Upper lobe of left lung (tissue), 6 donors: ENCODE measurements around the gene UST. TPM values are rescaled to one million over a fixed set of nuclear protein-coding genes. Genes with fewer than 3 reads are reported as not detected.

Experiments used
- ATAC-seq, 2 donors: fragments of 200-7000 bp; cut with Tn5 transposase; one replicate each; pipeline ENCODE4 v1.9.1; 2022; ENCODE audit warnings: mild to moderate bottlenecking in 2 of 2, moderate library complexity in 2 of 2; ENCODE audit not compliant: low FRiP score in 2 of 2
- DNase-seq, 2 donors: peaks; one replicate each; pipeline ENCODE4 v3.0.0-alpha.2; 2019 to 2020
- H3K27ac ChIP-seq, 4 donors: fragments of 200-600 bp; sonication (generic); one replicate each; pipeline ENCODE4 v1.5.1; 2016 to 2019
- H3K27me3 ChIP-seq, 4 donors: fragments of 200-600 bp; sonication (generic); one replicate each; pipeline ENCODE4 v1.5.1; 2017 to 2019
- H3K36me3 ChIP-seq, 4 donors: fragments of 200-600 bp; sonication (generic); one replicate each; pipeline ENCODE4 v1.5.1; 2016 to 2019
- H3K4me1 ChIP-seq, 4 donors: fragments of 200-600 bp; sonication (generic); one replicate each; pipeline ENCODE4 v1.5.1; 2018 to 2019
- H3K4me3 ChIP-seq, 4 donors: fragments of 200-600 bp; sonication (generic); one replicate each; pipeline ENCODE4 v1.5.1; 2017 to 2019; ENCODE audit warnings: mild to moderate bottlenecking in 2 of 4, moderate library complexity in 1 of 4
- H3K9me3 ChIP-seq, 4 donors: fragments of 200-600 bp; sonication (generic); one replicate each; pipeline ENCODE4 v1.5.1; 2018 to 2019
- EP300 ChIP-seq, 4 donors: sonication (generic); formaldehyde crosslinking; IDR thresholded peaks; one replicate each; pipeline ENCODE4 v1.5.1; 2017; ENCODE audit warnings: antibody characterized with exemption in 4 of 4, control low read depth in 2 of 4
- POLR2A ChIP-seq, 4 donors: fragments of 450-650 bp; IDR thresholded peaks; one replicate each; pipeline ENCODE4 v1.5.1; 2016 to 2017; ENCODE audit warnings: antibody characterized with exemption in 4 of 4, mild to moderate bottlenecking in 2 of 4
- POLR2AphosphoS5 ChIP-seq, 2 donors: sonication (generic); formaldehyde crosslinking; IDR thresholded peaks; one replicate each; pipeline ENCODE4 v1.5.1; 2017; ENCODE audit warnings: antibody characterized with exemption in 2 of 2
- WGBS, 2 donors: methylation state at CpG; one replicate each; pipeline ENCODE4 v1.1.5; 2017 to 2018; 5-methylcytosine and 5-hydroxymethylcytosine counted together
- total RNA-seq, 6 donors: library from RNA; depleted of rRNA in 4 of 6; stranded (reverse); fragments of >200 nt in 4 of 6; gene quantifications; one replicate each; pipeline versions ENCODE4 v1.1.0 to v1.2.1, GENCODE V29; 2016 to 2021
- TF ChIP-seq, protein P1 (sequence below), 6 experiments: fragments of 450-650 bp in 4 of 6; fragments of 200-600 bp in 2 of 6; sonication (generic) in 2 of 6; IDR thresholded peaks; one replicate each; pipeline ENCODE4 v1.5.1; 2016 to 2019; ENCODE audit warnings: antibody characterized with exemption in 6 of 6
- donor health status: DM: no; HTN: no; CAD: no; lungs with moderate emphysema.
- donor health status: DM: no; HTN: yes; CAD: no; lungs with severe emphysema.

Gene UST
- total RNA-seq, 6 donors from 2014 or later, result 10.2 to 21.6 (median 14.2) TPM

DNA sequence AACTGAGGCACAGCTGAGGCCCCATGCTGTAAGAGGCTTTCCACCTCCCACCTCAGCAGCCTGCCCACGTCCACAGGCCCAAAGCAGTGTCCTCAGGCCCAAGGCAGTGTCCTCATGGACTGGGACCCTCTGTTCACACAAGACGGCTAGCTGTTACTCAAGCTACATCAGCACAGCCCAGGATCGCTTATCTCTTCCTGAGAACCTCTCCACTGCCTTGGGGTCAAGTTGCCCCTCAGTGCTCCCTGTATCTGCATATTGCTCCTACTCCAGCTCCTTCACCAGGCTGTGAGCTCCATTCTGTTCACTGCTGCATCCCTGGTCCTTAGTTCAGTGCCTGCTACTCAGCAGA, 361.9 kb downstream of the UST start:
- Histone ChIP-seq H3K27me3 (no peaks in the 10 kb centered on the region), H3K4me3 (no peak overlapping the region), H3K9me3 (no peaks in the 10 kb centered on the region), H3K36me3 (no peaks in the 10 kb centered on the region), H3K4me1 (no peaks in the 10 kb centered on the region), H3K27ac (no peak overlapping the region)
- DNase-seq (peak in 1 of 2 donors; percentile 14), ATAC-seq (no peak)
- WGBS, 2 donors, result 80 to 92% methylated on average over 1 to 3 of the region's 3 CpGs
- TF ChIP-seq POLR2AphosphoS5 (IDR thresholded peaks at IDR 0.05), result no peak
- no peak for TF ChIP-seq POLR2A (IDR thresholded peaks at IDR 0.05)
- TF ChIP-seq EP300 (IDR thresholded peaks at IDR 0.05), result no peak
- TF ChIP-seq, protein P1, sequence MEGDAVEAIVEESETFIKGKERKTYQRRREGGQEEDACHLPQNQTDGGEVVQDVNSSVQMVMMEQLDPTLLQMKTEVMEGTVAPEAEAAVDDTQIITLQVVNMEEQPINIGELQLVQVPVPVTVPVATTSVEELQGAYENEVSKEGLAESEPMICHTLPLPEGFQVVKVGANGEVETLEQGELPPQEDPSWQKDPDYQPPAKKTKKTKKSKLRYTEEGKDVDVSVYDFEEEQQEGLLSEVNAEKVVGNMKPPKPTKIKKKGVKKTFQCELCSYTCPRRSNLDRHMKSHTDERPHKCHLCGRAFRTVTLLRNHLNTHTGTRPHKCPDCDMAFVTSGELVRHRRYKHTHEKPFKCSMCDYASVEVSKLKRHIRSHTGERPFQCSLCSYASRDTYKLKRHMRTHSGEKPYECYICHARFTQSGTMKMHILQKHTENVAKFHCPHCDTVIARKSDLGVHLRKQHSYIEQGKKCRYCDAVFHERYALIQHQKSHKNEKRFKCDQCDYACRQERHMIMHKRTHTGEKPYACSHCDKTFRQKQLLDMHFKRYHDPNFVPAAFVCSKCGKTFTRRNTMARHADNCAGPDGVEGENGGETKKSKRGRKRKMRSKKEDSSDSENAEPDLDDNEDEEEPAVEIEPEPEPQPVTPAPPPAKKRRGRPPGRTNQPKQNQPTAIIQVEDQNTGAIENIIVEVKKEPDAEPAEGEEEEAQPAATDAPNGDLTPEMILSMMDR (IDR thresholded peaks at IDR 0.05), result no peak

DNA sequence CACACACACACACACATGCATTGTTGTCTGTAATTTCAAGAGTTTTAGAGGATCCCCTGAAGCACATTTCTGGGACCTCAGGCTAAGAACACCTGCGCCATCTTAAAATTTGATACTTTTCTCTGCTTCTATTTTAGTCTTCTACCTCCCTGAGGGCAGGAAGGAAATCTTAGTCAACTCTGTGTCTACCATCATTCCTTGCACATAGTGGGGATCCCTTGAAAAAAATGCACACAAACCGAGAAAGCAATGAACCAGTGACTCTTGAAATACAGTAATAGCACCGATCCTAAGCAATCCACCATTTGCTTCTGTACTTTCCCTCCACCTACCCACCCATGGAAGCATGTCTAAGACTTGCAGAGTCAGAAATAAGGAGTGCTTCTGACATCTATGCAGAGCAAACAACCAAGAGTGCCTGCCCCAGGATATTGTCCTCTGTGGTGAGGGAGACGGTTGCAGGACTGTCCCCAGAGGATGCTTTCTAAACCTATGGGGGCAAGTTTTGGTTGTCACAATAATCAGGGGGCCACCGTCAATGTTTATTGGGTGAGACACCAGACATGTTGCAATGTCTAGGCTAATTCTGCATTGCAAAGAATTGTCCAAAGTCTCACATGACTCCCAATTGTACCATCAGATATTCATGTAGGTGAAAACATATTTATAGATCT, 362.7 kb downstream of the UST start:
- H3K4me1 ChIP-seq, result no peaks in the 10 kb centered on the region
- no peaks in the 10 kb centered on the region for H3K9me3 ChIP-seq
- no peak for TF ChIP-seq POLR2AphosphoS5 (IDR thresholded peaks at IDR 0.05)
- TF ChIP-seq, protein P1 (IDR thresholded peaks at IDR 0.05), result no peak
- TF ChIP-seq EP300 (IDR thresholded peaks at IDR 0.05), result no peak
- no peak for TF ChIP-seq POLR2A (IDR thresholded peaks at IDR 0.05)
- no peak for DNase-seq
- H3K27ac ChIP-seq, result no peak overlapping the region
- H3K36me3 ChIP-seq, result no peaks in the 10 kb centered on the region
- H3K27me3 ChIP-seq, result no peaks in the 10 kb centered on the region
- no peak for ATAC-seq
- whole genome bisulfite sequencing, 2 donors, result 78 to 88% methylated on average over 4 to 5 of the region's 5 CpGs
- H3K4me3 ChIP-seq, result no peak overlapping the region

DNA sequence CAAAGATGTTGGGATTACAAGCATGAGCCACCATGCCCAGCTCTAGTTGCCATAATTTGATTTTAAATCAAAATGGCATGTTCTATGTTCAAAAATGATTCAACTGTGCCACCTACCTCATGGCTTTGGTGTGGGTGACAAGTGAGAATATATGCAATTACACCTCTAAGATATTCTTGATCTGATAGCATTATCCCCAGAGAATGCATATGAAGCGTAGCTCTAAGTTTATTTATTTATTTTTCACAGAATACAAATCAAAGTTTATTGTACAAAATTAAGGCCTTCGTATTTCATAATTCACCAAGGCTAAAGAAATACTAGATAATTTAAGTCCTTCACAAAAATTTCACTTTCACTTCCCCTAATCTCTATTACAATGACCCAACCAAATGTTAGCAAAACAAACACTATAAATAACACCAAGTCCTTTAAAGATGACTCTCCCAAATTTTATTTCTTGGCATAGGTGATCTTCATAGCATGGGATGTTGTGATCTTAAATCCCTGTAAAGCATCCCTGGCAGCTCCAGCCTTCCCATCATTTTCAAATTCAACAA, 364.8 kb downstream of the UST start:
- no peaks in the 10 kb centered on the region for H3K27me3 ChIP-seq
- TF ChIP-seq POLR2A (IDR thresholded peaks at IDR 0.05) (no peak), EP300 (IDR thresholded peaks at IDR 0.05) (no peak), POLR2AphosphoS5 (IDR thresholded peaks at IDR 0.05) (no peak)
- TF ChIP-seq, protein P1 (IDR thresholded peaks at IDR 0.05), result no peak
- H3K36me3 ChIP-seq, result no peaks in the 10 kb centered on the region
- no peak overlapping the region for H3K4me3 ChIP-seq
- ATAC-seq, result no peak
- DNase-seq, result no peak
- no peak overlapping the region for H3K27ac ChIP-seq
- 82 to 93% methylated on average over 2 of the region's 2 CpGs for WGBS, 2 donors
- no peaks in the 10 kb centered on the region for H3K4me1 ChIP-seq
- H3K9me3 ChIP-seq, result no peaks in the 10 kb centered on the region

DNA sequence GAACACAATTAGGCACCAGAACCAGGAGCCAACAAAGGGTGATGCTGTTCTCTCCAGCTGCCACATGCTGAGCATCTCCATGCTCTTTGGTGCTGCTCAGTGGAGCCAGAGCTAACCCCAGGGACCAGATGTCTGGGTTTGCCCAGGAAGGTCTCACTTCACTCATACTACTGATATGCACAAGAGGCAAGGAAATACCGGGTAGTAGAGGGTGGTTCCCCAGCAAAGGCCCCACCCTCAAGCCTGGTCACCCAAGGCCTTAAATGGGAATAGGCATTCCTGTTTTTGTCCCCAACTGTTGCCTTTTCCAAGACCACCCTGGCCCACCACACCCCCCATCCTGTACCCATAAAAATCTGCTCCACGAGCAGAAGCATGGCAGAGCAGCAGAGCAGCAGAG, 366.1 kb downstream of the UST start:
- WGBS, 2 donors, result 71 to 83% methylated on average over 2 of the region's 2 CpGs
- Histone ChIP-seq H3K9me3 (no peaks in the 10 kb centered on the region), H3K4me3 (no peak overlapping the region), H3K36me3 (no peaks in the 10 kb centered on the region), H3K4me1 (no peaks in the 10 kb centered on the region), H3K27me3 (no peaks in the 10 kb centered on the region), H3K27ac (no peak overlapping the region)
- DNase-seq, result no peak
- TF ChIP-seq EP300 (IDR thresholded peaks at IDR 0.05) (no peak), POLR2AphosphoS5 (IDR thresholded peaks at IDR 0.05) (no peak), POLR2A (IDR thresholded peaks at IDR 0.05) (no peak)
- TF ChIP-seq, protein P1 (IDR thresholded peaks at IDR 0.05), result no peak
- ATAC-seq, result no peak

DNA sequence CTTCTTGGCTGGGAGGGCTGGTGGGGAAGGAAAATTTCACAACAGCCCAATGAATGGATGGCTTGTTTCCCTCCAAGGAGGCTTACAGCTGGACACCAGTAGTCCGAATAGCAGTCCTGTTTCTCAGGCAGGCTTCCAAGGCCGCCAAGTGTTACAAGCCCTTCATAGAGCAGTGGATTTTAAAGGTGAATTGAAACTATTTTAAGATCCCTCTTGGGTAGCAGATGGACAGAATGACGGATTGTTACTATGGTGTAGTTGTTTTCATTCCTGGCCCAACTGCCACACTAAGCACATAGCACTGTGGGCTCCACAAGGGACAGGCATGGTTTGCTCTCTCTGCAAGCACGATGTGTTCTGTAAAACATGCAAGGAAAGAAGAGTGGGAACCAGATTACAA, 367.3 kb downstream of the UST start:
- no peaks in the 10 kb centered on the region for H3K4me1 ChIP-seq
- no peaks in the 10 kb centered on the region for H3K9me3 ChIP-seq
- TF ChIP-seq, protein P1 (IDR thresholded peaks at IDR 0.05), result no peak
- TF ChIP-seq POLR2A (IDR thresholded peaks at IDR 0.05) (no peak), EP300 (IDR thresholded peaks at IDR 0.05) (no peak), POLR2AphosphoS5 (IDR thresholded peaks at IDR 0.05) (no peak)
- DNase-seq (no peak), ATAC-seq (no peak)
- no peaks in the 10 kb centered on the region for H3K36me3 ChIP-seq
- no peaks in the 10 kb centered on the region for H3K27me3 ChIP-seq
- no peak overlapping the region for H3K4me3 ChIP-seq
- H3K27ac ChIP-seq, result no peak overlapping the region
- WGBS, 2 donors, result 73 to 79% methylated on average over 4 of the region's 4 CpGs
